ENCODE data around the gene PLEKHH2.

The PLEKHH2 gene

GRCh38 chr2:43758739-43759138 is 121.7 kb downstream of the PLEKHH2 start:
- ATAC-seq (no peak), DNase-seq (no peak)
- Mint-ChIP-seq H3K27ac (no peak overlapping the region), H3K27me3 (no peaks in the 10 kb centered on the region), H3K4me1 (no peaks in the 10 kb centered on the region), H3K4me3 (no peak overlapping the region), H3K9me3 (no peaks in the 10 kb centered on the region)

GRCh38 chr2:43759195-43759594 is 122.1 kb downstream of the PLEKHH2 start:
- no peak overlapping the region for H3K4me3 Mint-ChIP-seq
- no peak for ATAC-seq
- H3K27me3 Mint-ChIP-seq: no peaks in the 10 kb centered on the region
- H3K9me3 Mint-ChIP-seq: no peaks in the 10 kb centered on the region
- no peaks in the 10 kb centered on the region for H3K4me1 Mint-ChIP-seq
- no peak for DNase-seq
- H3K27ac Mint-ChIP-seq: no peak overlapping the region

- DNase-seq (no peak), ATAC-seq (no peak)
- no peak overlapping the region for H3K4me3 Mint-ChIP-seq
- H3K9me3 Mint-ChIP-seq: no peaks in the 10 kb centered on the region
- peaks cover 6% of the 10 kb centered on the region for H3K4me1 Mint-ChIP-seq
- no peak overlapping the region for H3K27ac Mint-ChIP-seq
- H3K27me3 Mint-ChIP-seq: no peaks in the 10 kb centered on the region
Observed at GRCh38 chr2:43762286-43762685, 125.2 kb downstream of the PLEKHH2 start.

- Mint-ChIP-seq H3K27me3 (peaks cover under 1% of the 10 kb centered on the region), H3K4me1 (peaks cover 6% of the 10 kb centered on the region), H3K4me3 (no peak overlapping the region), H3K27ac (no peak overlapping the region), H3K9me3 (no peaks in the 10 kb centered on the region)
- ATAC-seq (no peak), DNase-seq (no peak)
Observed at GRCh38 chr2:43763091-43763490, 126.0 kb downstream of the PLEKHH2 start.

- no peak overlapping the region for H3K4me3 Mint-ChIP-seq
- no peak overlapping the region for H3K27ac Mint-ChIP-seq
- H3K27me3 Mint-ChIP-seq: peaks cover 11% of the 10 kb centered on the region
- H3K4me1 Mint-ChIP-seq: peaks cover 6% of the 10 kb centered on the region
- DNase-seq (no peak), ATAC-seq (no peak)
- no peaks in the 10 kb centered on the region for H3K9me3 Mint-ChIP-seq
Observed at GRCh38 chr2:43764086-43764705, 127.1 kb downstream of the PLEKHH2 start.

GRCh38 chr2:43766006-43766405 is 128.9 kb downstream of the PLEKHH2 start:
- no peak for DNase-seq
- no peak for ATAC-seq
- Mint-ChIP-seq H3K4me3 (no peak overlapping the region), H3K27me3 (peaks cover 20% of the 10 kb centered on the region), H3K4me1 (peaks cover 6% of the 10 kb centered on the region), H3K27ac (no peak overlapping the region), H3K9me3 (no peaks in the 10 kb centered on the region)

GRCh38 chr2:43773876-43774613 is 137.0 kb downstream of the PLEKHH2 start, which contains the start of gene DYNC2LI1:
Gene DYNC2LI1, plus strand, starts transcription at chr2:43774039. Its CDS starts 100 bp downstream, at chr2:43774139.
- Mint-ChIP-seq H3K27me3 (peaks cover 12% of the 10 kb centered on the region), H3K9me3 (no peaks in the 10 kb centered on the region), H3K27ac (peak within 1 kb of the TSS; percentile 77 to 97), H3K4me3 (peak within 1 kb of the TSS; percentile 97 to 99), H3K4me1 (peaks cover 22% of the 10 kb centered on the region)
- ATAC-seq (peak; percentile 98), DNase-seq (peak; percentile 74 to 84)

GRCh38 chr2:43774617-43775016 is 137.6 kb downstream of the PLEKHH2 start:
- ATAC-seq (no peak), DNase-seq (no peak)
- Mint-ChIP-seq H3K9me3 (no peaks in the 10 kb centered on the region), H3K27ac (peak overlapping the region in 1 of 2 donors; percentile 97), H3K4me1 (peaks cover 22% of the 10 kb centered on the region), H3K4me3 (peak overlapping the region; percentile 97 to 99), H3K27me3 (peaks cover 10% of the 10 kb centered on the region)

- ATAC-seq: no peak
- H3K9me3 Mint-ChIP-seq: no peaks in the 10 kb centered on the region
- peak overlapping the region in 1 of 2 donors; percentile 16 for H3K4me3 Mint-ChIP-seq
- DNase-seq: no peak
- no peaks in the 10 kb centered on the region for H3K27me3 Mint-ChIP-seq
- no peak overlapping the region for H3K27ac Mint-ChIP-seq
- H3K4me1 Mint-ChIP-seq: peaks cover 22% of the 10 kb centered on the region
Observed at GRCh38 chr2:43776324-43776723, 139.3 kb downstream of the PLEKHH2 start.

GRCh38 chr2:43777306-43777926 is 140.4 kb downstream of the PLEKHH2 start:
- H3K27ac Mint-ChIP-seq: no peak overlapping the region
- no peak for ATAC-seq
- H3K4me3 Mint-ChIP-seq: no peak overlapping the region
- no peaks in the 10 kb centered on the region for H3K27me3 Mint-ChIP-seq
- no peak for DNase-seq
- H3K4me1 Mint-ChIP-seq: peaks cover 22% of the 10 kb centered on the region
- H3K9me3 Mint-ChIP-seq: no peaks in the 10 kb centered on the region

- no peaks in the 10 kb centered on the region for H3K27me3 Mint-ChIP-seq
- no peaks in the 10 kb centered on the region for H3K9me3 Mint-ChIP-seq
- H3K27ac Mint-ChIP-seq: no peak overlapping the region
- DNase-seq (no peak), ATAC-seq (no peak)
- H3K4me1 Mint-ChIP-seq: peaks cover 22% of the 10 kb centered on the region
- H3K4me3 Mint-ChIP-seq: no peak overlapping the region
Observed at GRCh38 chr2:43778233-43778632, 141.2 kb downstream of the PLEKHH2 start.

- DNase-seq (no peak), ATAC-seq (no peak)
- H3K4me1 Mint-ChIP-seq: peaks cover 13% of the 10 kb centered on the region
- H3K27ac Mint-ChIP-seq: no peak overlapping the region
- H3K27me3 Mint-ChIP-seq: no peaks in the 10 kb centered on the region
- no peaks in the 10 kb centered on the region for H3K9me3 Mint-ChIP-seq
- peak overlapping the region in 1 of 2 donors; percentile 11 for H3K4me3 Mint-ChIP-seq
Observed at GRCh38 chr2:43787895-43788294, 150.8 kb downstream of the PLEKHH2 start.

- no peak for ATAC-seq
- H3K27me3 Mint-ChIP-seq: no peaks in the 10 kb centered on the region
- no peak for DNase-seq
- H3K27ac Mint-ChIP-seq: no peak overlapping the region
- H3K4me3 Mint-ChIP-seq: no peak overlapping the region
- H3K9me3 Mint-ChIP-seq: no peaks in the 10 kb centered on the region
- H3K4me1 Mint-ChIP-seq: peaks cover 13% of the 10 kb centered on the region
Observed at GRCh38 chr2:43788646-43789045, 151.6 kb downstream of the PLEKHH2 start.

GRCh38 chr2:43790147-43790546 is 153.1 kb downstream of the PLEKHH2 start:
- no peak for DNase-seq
- Mint-ChIP-seq H3K27me3 (no peaks in the 10 kb centered on the region), H3K4me1 (peaks cover 13% of the 10 kb centered on the region), H3K4me3 (no peak overlapping the region), H3K27ac (no peak overlapping the region), H3K9me3 (no peaks in the 10 kb centered on the region)
- no peak for ATAC-seq

GRCh38 chr2:43791035-43791765 is 154.1 kb downstream of the PLEKHH2 start:
- no peaks in the 10 kb centered on the region for H3K27me3 Mint-ChIP-seq
- H3K4me3 Mint-ChIP-seq: no peak overlapping the region
- DNase-seq (no peak), ATAC-seq (no peak)
- H3K9me3 Mint-ChIP-seq: no peaks in the 10 kb centered on the region
- peaks cover 13% of the 10 kb centered on the region for H3K4me1 Mint-ChIP-seq
- no peak overlapping the region for H3K27ac Mint-ChIP-seq
